Gastrocnemius medialis (tissue), 4 donors: ENCODE results near the gene NTRK3. TPM values are rescaled to one million over a fixed set of nuclear protein-coding genes. Genes with fewer than 3 reads are reported as not detected.

Source experiments
- ATAC-seq, 2 donors: fragments of 150-250 bp; one replicate each; pipeline ENCODE4 v1.9.1; 2016
- DNase-seq, 2 donors: peaks; one replicate each; pipeline ENCODE4 v3.0.0-alpha.2; 2019
- H3K27ac ChIP-seq, 4 donors: fragments of 200-600 bp; sonication (generic); 1 replicate in 1 of 4; 2 replicates in 3 of 4; pipeline ENCODE4 v1.5.1; 2016 to 2018; ENCODE audit warnings: mild to moderate bottlenecking in 2 of 4, moderate library complexity in 1 of 4
- H3K27me3 ChIP-seq, 3 donors: fragments of 200-600 bp; sonication (generic) in 2 of 3; 1 replicate in 1 of 3; 2 replicates in 2 of 3; pipeline versions ENCODE4 v1.5.1 to v1.6.0; 2016 to 2019; ENCODE audit warnings: mild to moderate bottlenecking in 1 of 3, moderate library complexity in 1 of 3
- H3K36me3 ChIP-seq, 2 donors: fragments of 200-600 bp; sonication (generic) in 1 of 2; one replicate each; pipeline ENCODE4 v1.5.1; 2017 to 2018
- H3K4me1 ChIP-seq, 2 donors: fragments of 200-600 bp; sonication (generic) in 1 of 2; one replicate each; pipeline ENCODE4 v1.5.1; 2016 to 2017; ENCODE audit warnings: mild to moderate bottlenecking in 2 of 2
- H3K4me3 ChIP-seq, 4 donors: fragments of 200-600 bp; sonication (generic) in 3 of 4; 1 replicate in 1 of 4; 2 replicates in 3 of 4; pipeline ENCODE4 v1.5.1; 2016 to 2019; ENCODE audit warnings: mild to moderate bottlenecking in 2 of 4
- H3K9me3 ChIP-seq, 3 donors: fragments of 200-600 bp; sonication (generic) in 2 of 3; 1 replicate in 1 of 3; 2 replicates in 2 of 3; pipeline ENCODE4 v1.5.1; 2016 to 2019
- CTCF ChIP-seq, 5 experiments: fragments of 450-650 bp in 3 of 5; fragments of 200-600 bp in 2 of 5; sonication (generic) in 2 of 5; IDR thresholded peaks in 4 of 5; conservative IDR thresholded peaks in 1 of 5; 1 replicate in 4 of 5; 2 replicates in 1 of 5; pipeline ENCODE4 v1.5.1; 2016 to 2019; ENCODE audit warnings: antibody characterized with exemption in 5 of 5, mild to moderate bottlenecking in 3 of 5, moderate library complexity in 3 of 5
- POLR2A ChIP-seq, 2 donors: fragments of 450-650 bp; IDR thresholded peaks; one replicate each; pipeline ENCODE4 v1.6.1; 2017; ENCODE audit warnings: antibody characterized with exemption in 2 of 2, mild to moderate bottlenecking in 2 of 2, moderate library complexity in 2 of 2
- in situ Hi-C, 4 donors: fragments of 200-750 bp; cut with MboI; loops; one replicate each; pipeline versions ENCODE4 v1.15.0 to v1.8.0; 2017; ENCODE audit warnings: low sequenced_read_pairs in 4 of 4
- intact Hi-C: fragments of 100-400 bp; cut with DNase I; formaldehyde crosslinking; loops from one replicate; pipeline ENCODE4 v1.15.1; 2023; ENCODE audit warnings: low total_unique reads
- total RNA-seq, 4 donors: library from RNA; depleted of rRNA; stranded (reverse); fragments of >200 nt; gene quantifications; one replicate each; pipeline versions ENCODE4 v1.1.0 to v1.2.3, GENCODE V29; 2016

NTRK3 gene
- total RNA-seq, 4 donors from 2014 or later = 0.61 to 2.7 (median 0.77) TPM

- H3K27me3 ChIP-seq = no peaks in the 10 kb centered on the region
- ATAC-seq = no peak
- H3K4me3 ChIP-seq = no peak overlapping the region
- no peak overlapping the region for H3K27ac ChIP-seq
- H3K4me1 ChIP-seq = no peaks in the 10 kb centered on the region
- TF ChIP-seq CTCF (IDR thresholded peaks at IDR 0.05 in 4 of 5, conservative IDR thresholded peaks at IDR 0.05 in 1 of 5) = no peak
- no peak for TF ChIP-seq POLR2A (IDR thresholded peaks at IDR 0.05)
- intact Hi-C loops (no loop called here), in situ Hi-C loops (no loop called here)
- DNase-seq = no peak
- no peaks in the 10 kb centered on the region for H3K9me3 ChIP-seq
- H3K36me3 ChIP-seq = no peaks in the 10 kb centered on the region
Observed at GRCh38 chr15:88140398-88140797, 116.1 kb downstream of the NTRK3 start.

DNA sequence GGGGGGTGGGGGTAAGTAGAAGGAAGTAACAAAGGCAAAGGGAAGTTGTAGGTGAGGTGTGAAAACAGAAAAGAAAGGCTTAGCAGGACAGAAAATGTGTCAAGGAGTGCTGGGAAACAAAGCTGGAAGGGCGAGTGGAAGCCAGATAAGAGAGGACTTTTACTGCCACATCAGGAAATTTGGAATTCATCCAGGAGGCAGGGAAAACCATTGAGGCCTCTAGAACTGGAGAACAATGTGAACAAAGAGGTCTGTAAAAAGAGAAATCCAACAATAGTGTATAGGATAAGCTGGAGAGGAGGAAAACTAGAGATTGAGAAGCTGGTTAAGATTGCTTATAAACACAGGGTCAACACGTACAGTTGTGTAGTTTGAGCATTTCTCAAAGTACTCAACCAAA lies 116.6 kb downstream of the NTRK3 start:
- DNase-seq (no peak), ATAC-seq (no peak)
- TF ChIP-seq CTCF (IDR thresholded peaks at IDR 0.05 in 4 of 5, conservative IDR thresholded peaks at IDR 0.05 in 1 of 5) (no peak), POLR2A (IDR thresholded peaks at IDR 0.05) (no peak)
- in situ Hi-C loops (no loop called here), intact Hi-C loops (no loop called here)
- Histone ChIP-seq H3K36me3 (no peaks in the 10 kb centered on the region), H3K27ac (no peak overlapping the region), H3K4me1 (no peaks in the 10 kb centered on the region), H3K27me3 (no peaks in the 10 kb centered on the region), H3K9me3 (no peaks in the 10 kb centered on the region), H3K4me3 (no peak overlapping the region)

DNA sequence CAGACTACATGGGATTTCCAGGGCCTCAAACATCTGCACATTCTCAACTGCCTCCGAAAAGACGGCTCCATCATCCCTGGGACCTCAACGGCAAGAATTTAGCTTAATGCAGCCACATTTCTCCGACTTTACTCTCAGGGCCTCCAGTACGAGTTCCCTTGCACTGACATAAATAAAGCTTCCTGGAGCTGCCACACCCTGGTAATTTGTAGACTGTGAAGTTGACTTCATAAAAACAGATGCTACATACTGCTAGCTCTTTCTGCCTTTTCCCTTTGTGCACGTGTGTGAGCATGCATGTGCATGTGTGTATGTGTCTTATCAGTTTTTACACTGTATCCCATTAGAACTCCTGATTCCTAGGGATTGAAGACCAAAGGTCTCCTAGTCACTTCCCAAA lies 122.7 kb downstream of the NTRK3 start:
- no peak for TF ChIP-seq CTCF (IDR thresholded peaks at IDR 0.05 in 4 of 5, conservative IDR thresholded peaks at IDR 0.05 in 1 of 5)
- no peak for TF ChIP-seq POLR2A (IDR thresholded peaks at IDR 0.05)
- no peak for DNase-seq
- Histone ChIP-seq H3K4me3 (no peak overlapping the region), H3K36me3 (no peaks in the 10 kb centered on the region), H3K4me1 (no peaks in the 10 kb centered on the region), H3K9me3 (no peaks in the 10 kb centered on the region), H3K27ac (no peak overlapping the region), H3K27me3 (no peaks in the 10 kb centered on the region)
- ATAC-seq = no peak
- in situ Hi-C loops (no loop called here), intact Hi-C loops (no loop called here)

GRCh38 chr15:88132499-88132898 lies 124.0 kb downstream of the NTRK3 start:
- Histone ChIP-seq H3K9me3 (no peaks in the 10 kb centered on the region), H3K27me3 (no peaks in the 10 kb centered on the region), H3K4me3 (no peak overlapping the region), H3K36me3 (no peaks in the 10 kb centered on the region), H3K27ac (no peak overlapping the region), H3K4me1 (peaks cover 0 to 1% of the 10 kb centered on the region in 2 donors)
- intact Hi-C loops (no loop called here), in situ Hi-C loops (no loop called here)
- TF ChIP-seq POLR2A (IDR thresholded peaks at IDR 0.05) (no peak), CTCF (IDR thresholded peaks at IDR 0.05 in 4 of 5, conservative IDR thresholded peaks at IDR 0.05 in 1 of 5) (no peak)
- DNase-seq = no peak
- ATAC-seq = no peak

DNA sequence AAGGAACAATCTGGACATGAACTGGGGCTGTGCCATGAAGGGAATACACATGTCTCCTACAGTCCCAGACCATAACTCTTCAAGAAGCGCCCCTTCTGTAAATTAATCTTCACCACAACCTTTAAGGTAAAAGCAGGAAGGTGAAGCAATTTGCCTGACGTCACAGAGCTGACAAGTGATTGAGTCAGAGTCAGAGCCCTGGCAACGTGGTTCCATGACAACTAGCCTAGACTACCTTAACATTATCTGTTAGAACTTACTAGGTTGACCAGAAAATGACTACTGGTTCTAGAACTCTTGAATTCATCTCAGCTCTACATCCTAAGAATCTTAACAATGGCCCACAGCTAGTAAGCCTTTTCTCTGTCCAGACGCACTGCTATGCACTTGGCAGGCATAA lies 124.6 kb downstream of the NTRK3 start:
- in situ Hi-C loops (no loop called here), intact Hi-C loops (no loop called here)
- no peak for TF ChIP-seq POLR2A (IDR thresholded peaks at IDR 0.05)
- TF ChIP-seq CTCF (IDR thresholded peaks at IDR 0.05 in 4 of 5, conservative IDR thresholded peaks at IDR 0.05 in 1 of 5) = no peak
- Histone ChIP-seq H3K27ac (no peak overlapping the region), H3K4me1 (peaks cover 0 to 6% of the 10 kb centered on the region in 2 donors), H3K4me3 (no peak overlapping the region), H3K36me3 (no peaks in the 10 kb centered on the region), H3K9me3 (no peaks in the 10 kb centered on the region), H3K27me3 (no peaks in the 10 kb centered on the region)
- no peak for DNase-seq
- no peak for ATAC-seq
